Mammary epithelial cell (primary cell): ENCODE results near the gene TDRD12.

Experiments used
- CTCF ChIP-seq, 2 donors: IDR thresholded peaks in 1 of 2; conservative IDR thresholded peaks in 1 of 2; 2 replicates each; pipeline ENCODE4 v1.5.1; 2011 to 2012; ENCODE audit warnings: inconsistent platforms in 2 of 2, low read length in 2 of 2, mild to moderate bottlenecking in 2 of 2, control low read depth in 1 of 2, low read depth in 1 of 2; ENCODE audit not compliant: insufficient read depth in 1 of 2; ENCODE audit errors: extremely low read depth in 1 of 2
- EZH2 ChIP-seq: IDR thresholded peaks from 2 replicates; pipeline ENCODE4 v1.6.1; 2012; ENCODE audit warnings: low read length, inconsistent platforms, borderline replicate concordance

DNA sequence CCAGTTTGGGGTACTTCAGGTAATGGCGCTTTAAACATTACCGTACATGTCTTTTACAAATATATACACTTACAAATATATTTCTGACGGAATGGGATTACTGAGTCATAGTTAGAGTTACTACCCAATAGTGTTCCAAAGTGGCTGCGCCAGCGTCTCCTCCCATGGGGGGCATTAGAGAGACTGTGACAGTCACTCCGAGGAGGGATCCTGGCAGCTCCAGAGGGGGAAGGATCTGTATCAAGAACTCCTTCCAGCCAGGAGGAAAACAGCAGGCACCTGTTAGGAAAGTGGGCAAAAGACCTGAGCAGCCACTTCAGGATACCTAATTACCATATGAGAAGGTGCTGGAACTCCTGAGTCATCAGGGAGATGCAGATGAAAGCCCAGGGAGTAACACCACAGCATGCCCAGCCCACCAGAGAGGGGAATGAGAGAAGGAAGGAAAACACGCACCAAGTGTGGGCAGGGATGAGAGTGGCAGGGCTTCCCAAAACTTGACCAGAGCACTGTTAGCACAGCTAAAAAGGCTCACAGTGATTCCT is 97.1 kb downstream of the TDRD12 start:
- TF ChIP-seq CTCF (conservative IDR thresholded peaks at IDR 0.05 in 1 of 2, IDR thresholded peaks at IDR 0.05 in 1 of 2; ENCODE audit: extremely low read depth in 1 of 2, insufficient read depth in 1 of 2, low read depth in 1 of 2, low read length in 2 of 2) (no peak), EZH2 (no peak)
